ENCODE results near the gene C14orf132.

Gene C14orf132

DNA sequence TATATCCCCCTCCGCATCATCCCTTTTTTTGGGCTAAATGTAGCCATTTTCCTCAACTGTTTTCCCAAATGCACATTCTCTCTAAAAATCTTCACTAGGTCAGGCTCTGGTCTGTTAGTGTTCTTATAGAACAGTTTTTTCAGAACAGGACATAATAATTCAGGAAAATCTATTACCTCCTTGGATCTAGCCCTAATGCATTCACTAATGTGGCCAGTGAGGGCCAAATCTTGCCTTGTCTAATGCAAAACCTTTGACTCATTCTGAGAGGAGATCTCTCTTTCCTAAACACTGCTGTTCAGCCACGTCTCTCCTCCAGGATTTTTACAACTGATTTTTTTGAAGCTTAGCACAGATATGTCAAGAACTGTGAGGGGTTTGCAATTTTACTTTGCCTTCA, 15.5 kb downstream of the C14orf132 start:
- DNase-seq (ENCODE audit: low spot score): no peak
- in situ Hi-C loops (cut with MboI; ENCODE audit: low pct_unique_long_range_greater_than_20kb, low sequenced_read_pairs, unreplicated experiment): no loop called here
- TF ChIP-seq, protein P1, sequence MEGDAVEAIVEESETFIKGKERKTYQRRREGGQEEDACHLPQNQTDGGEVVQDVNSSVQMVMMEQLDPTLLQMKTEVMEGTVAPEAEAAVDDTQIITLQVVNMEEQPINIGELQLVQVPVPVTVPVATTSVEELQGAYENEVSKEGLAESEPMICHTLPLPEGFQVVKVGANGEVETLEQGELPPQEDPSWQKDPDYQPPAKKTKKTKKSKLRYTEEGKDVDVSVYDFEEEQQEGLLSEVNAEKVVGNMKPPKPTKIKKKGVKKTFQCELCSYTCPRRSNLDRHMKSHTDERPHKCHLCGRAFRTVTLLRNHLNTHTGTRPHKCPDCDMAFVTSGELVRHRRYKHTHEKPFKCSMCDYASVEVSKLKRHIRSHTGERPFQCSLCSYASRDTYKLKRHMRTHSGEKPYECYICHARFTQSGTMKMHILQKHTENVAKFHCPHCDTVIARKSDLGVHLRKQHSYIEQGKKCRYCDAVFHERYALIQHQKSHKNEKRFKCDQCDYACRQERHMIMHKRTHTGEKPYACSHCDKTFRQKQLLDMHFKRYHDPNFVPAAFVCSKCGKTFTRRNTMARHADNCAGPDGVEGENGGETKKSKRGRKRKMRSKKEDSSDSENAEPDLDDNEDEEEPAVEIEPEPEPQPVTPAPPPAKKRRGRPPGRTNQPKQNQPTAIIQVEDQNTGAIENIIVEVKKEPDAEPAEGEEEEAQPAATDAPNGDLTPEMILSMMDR (IDR thresholded peaks at IDR 0.05; ENCODE audit: extremely low read depth, insufficient read depth, missing control alignments): no peak

DNA sequence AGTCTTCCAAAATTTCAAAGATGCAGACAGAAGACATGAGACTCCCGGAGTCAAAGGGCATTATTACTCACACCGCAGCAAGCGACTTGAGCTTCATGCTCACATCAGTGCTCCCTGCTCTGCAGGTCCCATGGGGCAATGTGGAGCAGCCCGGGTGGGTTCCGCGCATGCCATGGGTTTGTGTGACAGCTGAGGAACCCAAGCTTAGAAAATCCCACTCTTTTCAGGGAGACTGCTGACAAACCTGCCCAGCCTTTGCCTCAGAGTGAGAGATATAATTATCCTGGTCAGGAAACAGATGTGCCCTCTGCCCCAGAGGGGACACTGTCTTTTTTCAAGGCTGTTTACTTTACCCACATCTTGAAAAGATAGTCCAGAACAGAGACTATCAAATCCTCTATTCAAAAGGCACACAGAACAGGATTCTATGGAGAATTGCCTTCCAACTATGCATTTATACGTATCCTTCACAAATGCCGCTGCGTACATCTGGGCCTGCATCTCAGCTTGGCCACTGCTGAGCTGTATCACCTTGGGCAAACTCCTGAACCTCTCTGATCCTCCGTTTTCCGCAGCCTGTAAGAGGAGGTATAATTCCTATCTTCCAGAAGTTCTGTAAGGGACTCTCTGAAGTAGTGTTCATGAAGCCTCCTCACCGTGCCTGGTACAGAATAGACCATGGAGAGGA, 16.0 kb downstream of the C14orf132 start:
- in situ Hi-C loops (cut with MboI; ENCODE audit: low pct_unique_long_range_greater_than_20kb, low sequenced_read_pairs, unreplicated experiment): no loop called here
- DNase-seq (ENCODE audit: low spot score): no peak

DNA sequence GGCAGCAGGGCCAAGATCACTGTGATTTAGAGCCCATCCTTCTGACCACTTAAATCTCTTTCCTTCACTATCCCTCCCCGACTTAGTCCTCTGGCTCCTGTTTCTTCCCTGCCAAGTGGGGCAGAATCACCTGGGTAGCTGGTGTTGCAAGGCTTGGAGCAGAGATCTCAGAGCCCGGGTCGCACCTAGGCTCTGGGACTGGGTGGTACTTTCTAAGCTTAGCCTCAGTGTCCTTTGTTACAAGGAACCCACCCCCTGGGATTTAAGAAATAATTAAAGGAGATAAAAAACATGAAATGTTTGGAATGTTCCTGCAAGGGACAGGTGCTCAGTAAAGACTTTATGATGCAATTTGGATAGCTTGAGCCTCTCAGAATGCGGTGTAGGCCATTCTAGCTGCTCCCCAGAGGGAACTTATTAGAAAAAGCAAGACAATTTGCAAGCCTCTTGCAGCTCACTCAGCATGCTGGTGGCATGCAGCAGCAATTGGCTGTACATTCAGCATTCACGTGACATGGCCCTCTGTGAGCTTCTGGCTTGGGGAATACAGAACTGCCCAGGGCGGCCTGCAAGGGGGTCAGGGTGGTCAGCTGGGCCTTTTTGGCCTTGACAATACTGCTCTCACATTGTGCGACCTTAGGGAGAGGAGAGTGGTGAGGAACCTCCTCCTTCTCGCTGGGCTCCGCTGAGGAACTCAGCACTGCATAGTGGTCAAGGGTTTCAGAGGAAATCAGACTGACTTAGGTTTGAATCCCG, 16.8 kb downstream of the C14orf132 start:
- TF ChIP-seq, protein P1 (IDR thresholded peaks at IDR 0.05; ENCODE audit: extremely low read depth, insufficient read depth, missing control alignments): no peak
- DNase-seq (ENCODE audit: low spot score): no peak
- in situ Hi-C loops (cut with MboI; ENCODE audit: low pct_unique_long_range_greater_than_20kb, low sequenced_read_pairs, unreplicated experiment): no loop called here

More for the DNA sequence above, 16.0 kb downstream of the C14orf132 start:
- TF ChIP-seq, protein P1 (IDR thresholded peaks at IDR 0.05; ENCODE audit: extremely low read depth, insufficient read depth, missing control alignments): no peak

DNA sequence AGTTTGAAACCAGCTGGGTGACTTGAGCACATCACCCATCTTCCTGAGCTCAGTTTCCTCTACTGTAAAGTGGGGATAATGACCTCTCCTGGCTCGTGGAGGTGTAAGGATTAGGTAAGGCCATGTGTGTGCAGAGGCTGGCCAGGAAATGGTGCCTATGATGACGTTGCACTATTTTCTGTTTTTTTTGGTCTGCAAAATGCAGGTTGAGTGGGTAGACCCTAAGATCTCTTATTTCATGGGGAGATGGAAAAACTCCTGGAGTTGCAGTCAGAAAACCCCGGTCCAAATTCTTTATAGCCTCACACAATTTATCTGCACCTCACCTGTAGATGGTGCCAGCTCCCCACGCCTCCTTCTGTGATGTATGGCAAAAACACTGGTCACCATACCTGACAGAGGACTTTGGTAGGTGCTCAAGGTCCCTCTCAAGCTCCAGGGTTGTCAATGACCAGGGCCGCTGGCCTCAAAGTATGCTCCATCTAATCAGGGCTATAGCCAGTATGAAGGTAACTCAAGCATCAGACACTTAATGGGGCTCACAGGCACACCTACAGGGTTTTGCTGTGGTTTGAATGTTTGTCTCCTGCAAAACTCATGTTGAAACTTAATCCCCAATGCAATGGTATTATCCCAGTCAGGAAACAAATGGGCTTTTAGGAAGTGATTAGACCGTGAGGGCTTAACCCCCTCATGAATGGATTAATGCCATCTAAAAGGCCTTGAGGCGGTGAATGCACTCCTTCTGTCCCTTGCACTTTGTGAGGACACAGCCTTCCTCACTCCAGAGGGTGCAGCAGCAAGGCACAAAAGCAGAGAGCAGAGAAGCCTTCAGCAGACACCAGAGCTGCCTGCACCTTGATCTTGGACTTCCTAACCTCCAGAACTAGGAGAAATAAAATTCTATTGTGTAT, 17.6 kb downstream of the C14orf132 start:
- no peak for DNase-seq (ENCODE audit: low spot score)
- in situ Hi-C loops (cut with MboI; ENCODE audit: low pct_unique_long_range_greater_than_20kb, low sequenced_read_pairs, unreplicated experiment): no loop called here
- TF ChIP-seq, protein P1 (IDR thresholded peaks at IDR 0.05; ENCODE audit: extremely low read depth, insufficient read depth, missing control alignments): no peak

DNA sequence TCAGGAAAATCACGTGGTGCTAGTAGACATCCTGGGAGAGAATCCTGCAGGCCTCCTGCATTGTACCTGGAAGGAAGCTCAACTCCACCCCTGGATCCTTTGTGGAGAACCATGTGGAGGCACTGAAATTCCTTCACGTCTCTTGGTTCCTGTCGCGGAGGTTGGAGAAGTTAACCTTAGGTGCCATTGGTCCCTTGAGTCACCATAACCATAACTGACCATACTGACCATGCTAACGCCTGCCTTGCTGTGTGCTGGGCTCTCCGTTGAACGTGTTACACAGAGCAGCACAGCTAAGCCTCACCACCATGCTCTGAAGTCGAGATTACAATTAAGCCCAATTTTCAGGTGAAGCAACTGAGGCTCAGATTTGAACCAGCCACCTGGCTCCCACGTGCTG, 18.6 kb downstream of the C14orf132 start:
- TF ChIP-seq, protein P1 (IDR thresholded peaks at IDR 0.05; ENCODE audit: extremely low read depth, insufficient read depth, missing control alignments): no peak
- in situ Hi-C loops (cut with MboI; ENCODE audit: low pct_unique_long_range_greater_than_20kb, low sequenced_read_pairs, unreplicated experiment): no loop called here
- DNase-seq (ENCODE audit: low spot score): no peak

DNA sequence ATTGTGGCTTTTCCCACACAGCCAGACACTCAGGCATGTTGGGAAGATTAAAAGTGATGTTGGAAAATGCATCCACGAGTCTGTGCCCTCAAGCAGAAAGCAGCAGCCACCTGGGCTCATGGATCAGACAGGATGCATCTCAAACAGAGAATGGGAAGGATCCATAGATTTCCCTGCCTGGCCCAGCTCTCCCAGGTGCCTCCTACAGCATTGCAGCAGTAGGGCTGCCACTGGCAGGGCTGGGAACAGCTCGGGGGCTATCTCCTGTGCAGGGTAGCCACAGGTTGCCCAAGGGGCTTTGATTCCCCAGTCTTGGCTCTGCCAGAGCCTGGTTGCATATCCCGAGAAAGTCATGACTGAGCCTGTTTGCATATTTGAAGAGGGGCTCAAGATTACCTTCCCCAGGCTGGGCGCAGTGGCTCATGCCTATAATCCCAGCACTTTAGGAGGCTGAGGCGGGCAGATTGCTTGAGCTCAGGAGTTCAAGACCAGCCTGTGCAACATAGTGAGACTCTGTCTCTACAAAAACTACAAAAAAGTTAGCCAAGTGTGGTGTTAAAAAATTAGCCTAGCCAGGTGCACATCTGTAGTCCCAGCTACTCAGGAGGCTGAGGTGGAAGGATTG, 19.5 kb downstream of the C14orf132 start:
- TF ChIP-seq, protein P1 (IDR thresholded peaks at IDR 0.05; ENCODE audit: extremely low read depth, insufficient read depth, missing control alignments): no peak
- in situ Hi-C loops (cut with MboI; ENCODE audit: low pct_unique_long_range_greater_than_20kb, low sequenced_read_pairs, unreplicated experiment): no loop called here
- DNase-seq (ENCODE audit: low spot score): no peak

Data from GM13977 (cell line).